Gastrocnemius medialis (tissue), 4 donors: ENCODE measurements around the gene SLC25A21. TPM values are rescaled to one million over a fixed set of nuclear protein-coding genes. Genes with fewer than 3 reads are reported as not detected.

ENCODE experiments used
- ATAC-seq, 2 donors: fragments of 150-250 bp; one replicate each; pipeline ENCODE4 v1.9.1; 2016
- DNase-seq, 2 donors: peaks; one replicate each; pipeline ENCODE4 v3.0.0-alpha.2; 2019
- H3K27ac ChIP-seq, 4 donors: fragments of 200-600 bp; sonication (generic); 1 replicate in 1 of 4; 2 replicates in 3 of 4; pipeline ENCODE4 v1.5.1; 2016 to 2018; ENCODE audit warnings: mild to moderate bottlenecking in 2 of 4, moderate library complexity in 1 of 4
- H3K27me3 ChIP-seq, 3 donors: fragments of 200-600 bp; sonication (generic) in 2 of 3; 1 replicate in 1 of 3; 2 replicates in 2 of 3; pipeline versions ENCODE4 v1.5.1 to v1.6.0; 2016 to 2019; ENCODE audit warnings: mild to moderate bottlenecking in 1 of 3, moderate library complexity in 1 of 3
- H3K36me3 ChIP-seq, 2 donors: fragments of 200-600 bp; sonication (generic) in 1 of 2; one replicate each; pipeline ENCODE4 v1.5.1; 2017 to 2018
- H3K4me1 ChIP-seq, 2 donors: fragments of 200-600 bp; sonication (generic) in 1 of 2; one replicate each; pipeline ENCODE4 v1.5.1; 2016 to 2017; ENCODE audit warnings: mild to moderate bottlenecking in 2 of 2
- H3K4me3 ChIP-seq, 4 donors: fragments of 200-600 bp; sonication (generic) in 3 of 4; 1 replicate in 1 of 4; 2 replicates in 3 of 4; pipeline ENCODE4 v1.5.1; 2016 to 2019; ENCODE audit warnings: mild to moderate bottlenecking in 2 of 4
- H3K9me3 ChIP-seq, 3 donors: fragments of 200-600 bp; sonication (generic) in 2 of 3; 1 replicate in 1 of 3; 2 replicates in 2 of 3; pipeline ENCODE4 v1.5.1; 2016 to 2019
- CTCF ChIP-seq, 5 experiments: fragments of 450-650 bp in 3 of 5; fragments of 200-600 bp in 2 of 5; sonication (generic) in 2 of 5; IDR thresholded peaks in 4 of 5; conservative IDR thresholded peaks in 1 of 5; 1 replicate in 4 of 5; 2 replicates in 1 of 5; pipeline ENCODE4 v1.5.1; 2016 to 2019; ENCODE audit warnings: antibody characterized with exemption in 5 of 5, mild to moderate bottlenecking in 3 of 5, moderate library complexity in 3 of 5
- POLR2A ChIP-seq, 2 donors: fragments of 450-650 bp; IDR thresholded peaks; one replicate each; pipeline ENCODE4 v1.6.1; 2017; ENCODE audit warnings: antibody characterized with exemption in 2 of 2, mild to moderate bottlenecking in 2 of 2, moderate library complexity in 2 of 2
- in situ Hi-C, 4 donors: fragments of 200-750 bp; cut with MboI; loops; one replicate each; pipeline versions ENCODE4 v1.15.0 to v1.8.0; 2017; ENCODE audit warnings: low sequenced_read_pairs in 4 of 4
- intact Hi-C: fragments of 100-400 bp; cut with DNase I; formaldehyde crosslinking; loops from one replicate; pipeline ENCODE4 v1.15.1; 2023; ENCODE audit warnings: low total_unique reads
- total RNA-seq, 4 donors: library from RNA; depleted of rRNA; stranded (reverse); fragments of >200 nt; gene quantifications; one replicate each; pipeline versions ENCODE4 v1.1.0 to v1.2.3, GENCODE V29; 2016

The SLC25A21 gene
- total RNA-seq, 4 donors from 2014 or later: 1.9 TPM; not detected in 3

GRCh38 chr14:37098132-37098531, 74.3 kb downstream of the SLC25A21 start:
- H3K4me3 ChIP-seq: no peak overlapping the region
- in situ Hi-C loops (no loop called here), intact Hi-C loops (no loop called here)
- no peaks in the 10 kb centered on the region for H3K9me3 ChIP-seq
- DNase-seq (no peak), ATAC-seq (no peak)
- no peaks in the 10 kb centered on the region for H3K27me3 ChIP-seq
- no peak overlapping the region for H3K27ac ChIP-seq
- H3K36me3 ChIP-seq: no peaks in the 10 kb centered on the region
- TF ChIP-seq CTCF (IDR thresholded peaks at IDR 0.05 in 4 of 5, conservative IDR thresholded peaks at IDR 0.05 in 1 of 5) (no peak), POLR2A (IDR thresholded peaks at IDR 0.05) (no peak)
- H3K4me1 ChIP-seq: no peaks in the 10 kb centered on the region

GRCh38 chr14:37094502-37094901, 77.9 kb downstream of the SLC25A21 start:
- ATAC-seq (no peak), DNase-seq (no peak)
- intact Hi-C loops (no loop called here), in situ Hi-C loops (no loop called here)
- no peak overlapping the region for H3K4me3 ChIP-seq
- no peaks in the 10 kb centered on the region for H3K9me3 ChIP-seq
- TF ChIP-seq CTCF (IDR thresholded peaks at IDR 0.05 in 4 of 5, conservative IDR thresholded peaks at IDR 0.05 in 1 of 5): no peak
- no peak for TF ChIP-seq POLR2A (IDR thresholded peaks at IDR 0.05)
- H3K27ac ChIP-seq: no peak overlapping the region
- no peaks in the 10 kb centered on the region for H3K27me3 ChIP-seq
- H3K36me3 ChIP-seq: no peaks in the 10 kb centered on the region
- H3K4me1 ChIP-seq: no peaks in the 10 kb centered on the region

GRCh38 chr14:37093364-37093763, 79.0 kb downstream of the SLC25A21 start:
- intact Hi-C loops: no loop called here
- no peak for ATAC-seq
- no peak for DNase-seq
- Histone ChIP-seq H3K27me3 (no peaks in the 10 kb centered on the region), H3K9me3 (no peaks in the 10 kb centered on the region), H3K36me3 (no peaks in the 10 kb centered on the region), H3K27ac (no peak overlapping the region), H3K4me3 (no peak overlapping the region), H3K4me1 (no peaks in the 10 kb centered on the region)
- no peak for TF ChIP-seq POLR2A (IDR thresholded peaks at IDR 0.05)
- TF ChIP-seq CTCF (IDR thresholded peaks at IDR 0.05 in 4 of 5, conservative IDR thresholded peaks at IDR 0.05 in 1 of 5): no peak
- in situ Hi-C loops: no loop called here

GRCh38 chr14:37091651-37092050, 80.8 kb downstream of the SLC25A21 start:
- no peak for TF ChIP-seq POLR2A (IDR thresholded peaks at IDR 0.05)
- no peak for TF ChIP-seq CTCF (IDR thresholded peaks at IDR 0.05 in 4 of 5, conservative IDR thresholded peaks at IDR 0.05 in 1 of 5)
- in situ Hi-C loops: no loop called here
- no peak for ATAC-seq

GRCh38 chr14:37090026-37090425, 82.4 kb downstream of the SLC25A21 start:
- DNase-seq: no peak
- no peak overlapping the region for H3K27ac ChIP-seq
- no peak for TF ChIP-seq CTCF (IDR thresholded peaks at IDR 0.05 in 4 of 5, conservative IDR thresholded peaks at IDR 0.05 in 1 of 5)
- TF ChIP-seq POLR2A (IDR thresholded peaks at IDR 0.05): no peak
- no peaks in the 10 kb centered on the region for H3K4me1 ChIP-seq
- intact Hi-C loops: no loop called here
- in situ Hi-C loops: no loop called here
- H3K27me3 ChIP-seq: no peaks in the 10 kb centered on the region
- no peaks in the 10 kb centered on the region for H3K9me3 ChIP-seq
- no peak overlapping the region for H3K4me3 ChIP-seq
- no peak for ATAC-seq
- H3K36me3 ChIP-seq: no peaks in the 10 kb centered on the region

More at GRCh38 chr14:37091651-37092050, 80.8 kb downstream of the SLC25A21 start:
- Histone ChIP-seq H3K36me3 (no peaks in the 10 kb centered on the region), H3K27ac (no peak overlapping the region), H3K27me3 (no peaks in the 10 kb centered on the region), H3K4me3 (no peak overlapping the region), H3K4me1 (no peaks in the 10 kb centered on the region), H3K9me3 (no peaks in the 10 kb centered on the region)
- DNase-seq: no peak
- intact Hi-C loops: no loop called here
